Measurements from ENCODE around the gene ASPHD2. TPM values are rescaled to one million over a fixed set of nuclear protein-coding genes. Genes with fewer than 3 reads are reported as not detected.
A peak's percentile ranks its signal among the peaks of the same experiment; 100 is the strongest.

The ASPHD2 gene
- total RNA-seq, result 10 to 100 TPM in 1 of 2 experiments, 1 to 10 TPM in 1; 9.2 to 10.0 TPM

- peak within 1 kb of the TSS; percentile 94 for H3K4me3 Mint-ChIP-seq
- H3K4me1 Mint-ChIP-seq (ENCODE audit: low read depth), result peaks cover 51% of the 10 kb centered on the region
- H3K27me3 Mint-ChIP-seq (ENCODE audit: low read depth), result peaks cover 15% of the 10 kb centered on the region
Observed at GRCh38 chr22:26428515-26429457, at the start of gene ASPHD2. Gene ASPHD2, plus strand, starts transcription at chr22:26429260. Its CDS starts 4,356 bp downstream, at chr22:26433616.

GRCh38 chr22:26380072-26380830 is 48.8 kb upstream of the ASPHD2 start:
- CTCF ChIA-PET, result interaction anchor here (1.1 to 1.7 kb wide), 2 partner anchors 12 to 14 kb away, joined by 3 to 13 read pairs; no protein-coding TSS in a partner anchor
- DNase-seq (no peak), ATAC-seq (no peak)
- POLR2A ChIA-PET, result no interaction called here
- Mint-ChIP-seq H3K36me3 (ENCODE audit: low read depth) (no peaks in the 10 kb centered on the region), H3K9me3 (ENCODE audit: insufficient read depth) (no peaks in the 10 kb centered on the region), H3K4me1 (ENCODE audit: low read depth) (peaks cover 6% of the 10 kb centered on the region), H3K4me3 (no peak overlapping the region), H3K27ac (no peak overlapping the region), H3K27me3 (ENCODE audit: low read depth) (peaks cover 50% of the 10 kb centered on the region)

More at GRCh38 chr22:26428515-26429457, at the start of gene ASPHD2:
- Mint-ChIP-seq H3K36me3 (ENCODE audit: low read depth) (peaks cover 11% of the 10 kb centered on the region), H3K9me3 (ENCODE audit: insufficient read depth) (no peaks in the 10 kb centered on the region), H3K27ac (peak within 1 kb of the TSS; percentile 99)
- DNase-seq, result peak; percentile 83
- ATAC-seq, result peak; percentile 90
- ChIA-PET POLR2A (interaction anchor here (0.8 to 3.6 kb wide), 11 partner anchors 9 to 245 kb away, joined by 3 to 25 read pairs (median 5); partner anchors contain the start of genes HPS4, SRRD and TFIP11), CTCF (interaction anchor here (1.2 to 1.8 kb wide), 2 partner anchors 37 to 64 kb away, joined by 3 to 7 read pairs; no protein-coding TSS in a partner anchor)

GRCh38 chr22:26382782-26383181 is 46.3 kb upstream of the ASPHD2 start:
- Mint-ChIP-seq H3K4me3 (no peak overlapping the region), H3K36me3 (ENCODE audit: low read depth) (no peaks in the 10 kb centered on the region), H3K27me3 (ENCODE audit: low read depth) (peaks cover 50% of the 10 kb centered on the region), H3K27ac (no peak overlapping the region), H3K4me1 (ENCODE audit: low read depth) (no peaks in the 10 kb centered on the region), H3K9me3 (ENCODE audit: insufficient read depth) (no peaks in the 10 kb centered on the region)
- POLR2A ChIA-PET, result no interaction called here
- no peak for ATAC-seq
- no peak for DNase-seq
- CTCF ChIA-PET, result interaction anchor here (2.8 kb wide), 2 partner anchors 15 to 19 kb away, joined by 11 to 15 read pairs; no protein-coding TSS in a partner anchor

GRCh38 chr22:26383968-26384556 is 45.0 kb upstream of the ASPHD2 start:
- H3K9me3 Mint-ChIP-seq (ENCODE audit: insufficient read depth), result no peaks in the 10 kb centered on the region
- ATAC-seq (no peak), DNase-seq (no peak)
- no peak overlapping the region for H3K4me3 Mint-ChIP-seq
- CTCF ChIA-PET, result interaction anchor here (0.6 to 2.8 kb wide), 4 partner anchors 17 to 119 kb away, joined by 3 to 15 read pairs (median 8); no protein-coding TSS in a partner anchor
- POLR2A ChIA-PET, result no interaction called here
- H3K36me3 Mint-ChIP-seq (ENCODE audit: low read depth), result no peaks in the 10 kb centered on the region
- no peak overlapping the region for H3K27ac Mint-ChIP-seq
- no peaks in the 10 kb centered on the region for H3K4me1 Mint-ChIP-seq (ENCODE audit: low read depth)
- H3K27me3 Mint-ChIP-seq (ENCODE audit: low read depth), result peaks cover 52% of the 10 kb centered on the region

- Mint-ChIP-seq H3K4me3 (no peak overlapping the region), H3K9me3 (ENCODE audit: insufficient read depth) (no peaks in the 10 kb centered on the region), H3K36me3 (ENCODE audit: low read depth) (no peaks in the 10 kb centered on the region), H3K4me1 (ENCODE audit: low read depth) (no peaks in the 10 kb centered on the region), H3K27me3 (ENCODE audit: low read depth) (peaks cover 41% of the 10 kb centered on the region), H3K27ac (no peak overlapping the region)
- ChIA-PET POLR2A (no interaction called here), CTCF (interaction anchor here (0.9 to 2.8 kb wide), 4 partner anchors 12 to 118 kb away, joined by 3 to 11 read pairs (median 6); no protein-coding TSS in a partner anchor)
- DNase-seq, result no peak
- ATAC-seq, result no peak
Observed at GRCh38 chr22:26385164-26385563, 43.9 kb upstream of the ASPHD2 start.

GRCh38 chr22:26389125-26389524 is 39.9 kb upstream of the ASPHD2 start:
- ChIA-PET POLR2A (no interaction called here), CTCF (interaction anchor here (0.8 to 2.7 kb wide), 3 partner anchors 22 to 72 kb away, joined by 3 to 17 read pairs (median 6); no protein-coding TSS in a partner anchor)
- Mint-ChIP-seq H3K36me3 (ENCODE audit: low read depth) (no peaks in the 10 kb centered on the region), H3K4me3 (no peak overlapping the region), H3K4me1 (ENCODE audit: low read depth) (no peaks in the 10 kb centered on the region), H3K27me3 (ENCODE audit: low read depth) (peaks cover 30% of the 10 kb centered on the region), H3K27ac (no peak overlapping the region), H3K9me3 (ENCODE audit: insufficient read depth) (no peaks in the 10 kb centered on the region)
- ATAC-seq, result no peak
- no peak for DNase-seq

- H3K27ac Mint-ChIP-seq, result no peak overlapping the region
- no peaks in the 10 kb centered on the region for H3K36me3 Mint-ChIP-seq (ENCODE audit: low read depth)
- CTCF ChIA-PET, result interaction anchor here (1.3 kb wide), 1 partner anchor 37 kb away, joined by 3 read pairs; no protein-coding TSS in a partner anchor
- H3K4me3 Mint-ChIP-seq, result no peak overlapping the region
- H3K9me3 Mint-ChIP-seq (ENCODE audit: insufficient read depth), result no peaks in the 10 kb centered on the region
- no peak for ATAC-seq
- H3K4me1 Mint-ChIP-seq (ENCODE audit: low read depth), result no peaks in the 10 kb centered on the region
- POLR2A ChIA-PET, result interaction anchor here (0.7 kb wide), 1 partner anchor 93 kb away, joined by 3 read pairs; the partner anchor contains the start of genes HPS4 and SRRD
- H3K27me3 Mint-ChIP-seq (ENCODE audit: low read depth), result peaks cover 18% of the 10 kb centered on the region
- no peak for DNase-seq
Observed at GRCh38 chr22:26391091-26391490, 38.0 kb upstream of the ASPHD2 start.

- CTCF ChIA-PET, result interaction anchor here (1.1 to 1.3 kb wide), 2 partner anchors 19 to 37 kb away, joined by 3 read pairs; no protein-coding TSS in a partner anchor
- H3K4me1 Mint-ChIP-seq (ENCODE audit: low read depth), result no peaks in the 10 kb centered on the region
- ATAC-seq, result no peak
- POLR2A ChIA-PET, result interaction anchor here (0.7 kb wide), 1 partner anchor 92 kb away, joined by 3 read pairs; the partner anchor contains the start of genes HPS4 and SRRD
- H3K4me3 Mint-ChIP-seq, result no peak overlapping the region
- H3K27ac Mint-ChIP-seq, result no peak overlapping the region
- peaks cover 16% of the 10 kb centered on the region for H3K27me3 Mint-ChIP-seq (ENCODE audit: low read depth)
- H3K36me3 Mint-ChIP-seq (ENCODE audit: low read depth), result no peaks in the 10 kb centered on the region
- no peak for DNase-seq
- H3K9me3 Mint-ChIP-seq (ENCODE audit: insufficient read depth), result no peaks in the 10 kb centered on the region
Observed at GRCh38 chr22:26391623-26392022, 37.4 kb upstream of the ASPHD2 start.

GRCh38 chr22:26393929-26394328 is 35.1 kb upstream of the ASPHD2 start:
- Mint-ChIP-seq H3K9me3 (ENCODE audit: insufficient read depth) (no peaks in the 10 kb centered on the region), H3K27me3 (ENCODE audit: low read depth) (peaks cover 6% of the 10 kb centered on the region), H3K36me3 (ENCODE audit: low read depth) (no peaks in the 10 kb centered on the region), H3K27ac (no peak overlapping the region), H3K4me3 (no peak overlapping the region), H3K4me1 (ENCODE audit: low read depth) (no peaks in the 10 kb centered on the region)
- DNase-seq (no peak), ATAC-seq (no peak)
- CTCF ChIA-PET, result no interaction called here
- POLR2A ChIA-PET, result no interaction called here

- no peak for ATAC-seq
- no peak overlapping the region for H3K27ac Mint-ChIP-seq
- peaks cover 6% of the 10 kb centered on the region for H3K27me3 Mint-ChIP-seq (ENCODE audit: low read depth)
- ChIA-PET CTCF (interaction anchor here (1.6 to 4.9 kb wide), 4 partner anchors 28 to 67 kb away, joined by 5 to 52 read pairs (median 8); no protein-coding TSS in a partner anchor), POLR2A (no interaction called here)
- H3K4me1 Mint-ChIP-seq (ENCODE audit: low read depth), result no peaks in the 10 kb centered on the region
- no peaks in the 10 kb centered on the region for H3K36me3 Mint-ChIP-seq (ENCODE audit: low read depth)
- H3K4me3 Mint-ChIP-seq, result no peak overlapping the region
- no peaks in the 10 kb centered on the region for H3K9me3 Mint-ChIP-seq (ENCODE audit: insufficient read depth)
- DNase-seq, result no peak
Observed at GRCh38 chr22:26394777-26395176, 34.3 kb upstream of the ASPHD2 start.

- Mint-ChIP-seq H3K27me3 (ENCODE audit: low read depth) (peaks cover 4% of the 10 kb centered on the region), H3K4me1 (ENCODE audit: low read depth) (no peaks in the 10 kb centered on the region), H3K4me3 (no peak overlapping the region), H3K27ac (no peak overlapping the region), H3K36me3 (ENCODE audit: low read depth) (no peaks in the 10 kb centered on the region), H3K9me3 (ENCODE audit: insufficient read depth) (no peaks in the 10 kb centered on the region)
- ATAC-seq (no peak), DNase-seq (no peak)
- POLR2A ChIA-PET, result interaction anchor here (0.8 kb wide), 1 partner anchor 90 kb away, joined by 3 read pairs; no protein-coding TSS in a partner anchor
- CTCF ChIA-PET, result interaction anchor here (1.2 to 4.9 kb wide), 5 partner anchors 27 to 66 kb away, joined by 3 to 52 read pairs (median 5); no protein-coding TSS in a partner anchor
Observed at GRCh38 chr22:26395926-26396325, 33.1 kb upstream of the ASPHD2 start.

Data from activated CD8-positive, alpha-beta T cell treated with anti-CD3 and anti-CD28 coated beads, Interleukin-2, amount 10 ng/mL, durations not matched to agents 7 days and 5 days (primary cell).